HEK293T (cell line): ENCODE results near the gene NXN.

Experiments
- CTCF ChIA-PET: fragments of 350-600 bp; formaldehyde crosslinking; extraction: SDS; loops from one replicate; lab custom pipeline; 2021; ENCODE audit warnings: antibody characterized with exemption, inconsistent platforms; lab: Yijun Ruan, JAX
- POLR2A ChIA-PET: fragments of 350-600 bp; formaldehyde crosslinking; extraction: SDS; loops from one replicate; lab custom pipeline; 2020; ENCODE audit warnings: antibody characterized with exemption, inconsistent platforms; lab: Yijun Ruan, JAX
- DNase-seq: peaks from one replicate; pipeline ENCODE4 v3.0.0; 2012; ENCODE audit warnings: mixed read lengths; ENCODE audit errors: extremely low spot score
- ARNT ChIP-seq: fragments of 450-650 bp; IDR thresholded peaks from 2 replicates; pipeline ENCODE4 v1.6.1; 2017; ENCODE audit warnings: mild to moderate bottlenecking
- BHLHE40 ChIP-seq: fragments of 450-650 bp; IDR thresholded peaks from 2 replicates; pipeline ENCODE4 v1.6.1; 2016; ENCODE audit warnings: mild to moderate bottlenecking, moderate library complexity, borderline replicate concordance
- CTBP1 ChIP-seq: fragments of 450-650 bp; IDR thresholded peaks from 2 replicates; pipeline ENCODE4 v1.6.1; 2016; ENCODE audit warnings: borderline replicate concordance
- ELF4 ChIP-seq: fragments of 450-650 bp; IDR thresholded peaks from 2 replicates; pipeline ENCODE4 v1.6.1; 2017; ENCODE audit warnings: antibody characterized with exemption
- FOXA1 ChIP-seq: fragments of 450-650 bp; IDR thresholded peaks from 2 replicates; pipeline ENCODE4 v1.6.1; 2016; ENCODE audit warnings: mild to moderate bottlenecking
- FOXK2 ChIP-seq: fragments of 450-650 bp; IDR thresholded peaks from 2 replicates; pipeline ENCODE4 v1.6.1; 2016; ENCODE audit warnings: mild to moderate bottlenecking
- FOXM1 ChIP-seq: fragments of 450-650 bp; IDR thresholded peaks from 2 replicates; pipeline ENCODE4 v1.6.1; 2017; ENCODE audit warnings: mild to moderate bottlenecking, borderline replicate concordance
- HDGF ChIP-seq: fragments of 450-650 bp; IDR thresholded peaks from 2 replicates; pipeline ENCODE4 v1.6.1; 2017; ENCODE audit warnings: antibody characterized with exemption, borderline replicate concordance
- L3MBTL2 ChIP-seq: fragments of 450-650 bp; conservative IDR thresholded peaks from 2 replicates; pipeline ENCODE4 v1.6.1; 2016; ENCODE audit warnings: mild to moderate bottlenecking
- LEF1 ChIP-seq: fragments of 450-650 bp; IDR thresholded peaks from 2 replicates; pipeline ENCODE4 v1.6.1; 2017; ENCODE audit warnings: mild to moderate bottlenecking, borderline replicate concordance
- NFRKB ChIP-seq: fragments of 450-650 bp; IDR thresholded peaks from 2 replicates; pipeline ENCODE4 v1.6.1; 2016; ENCODE audit warnings: mild to moderate bottlenecking, moderate library complexity
- SP1 ChIP-seq: fragments of 450-650 bp; IDR thresholded peaks from 2 replicates; pipeline ENCODE4 v1.6.1; 2017
- SUZ12 ChIP-seq: fragments of 450-650 bp; IDR thresholded peaks from 2 replicates; pipeline ENCODE4 v1.6.1; 2016; ENCODE audit warnings: mild to moderate bottlenecking
- TARDBP ChIP-seq: fragments of 450-650 bp; IDR thresholded peaks from 2 replicates; pipeline ENCODE4 v1.6.1; 2016
- ZNF384 ChIP-seq: fragments of 450-650 bp; IDR thresholded peaks from 2 replicates; pipeline ENCODE4 v1.6.1; 2016
- TF ChIP-seq, protein P1 (sequence below): fragments of 450-650 bp; IDR thresholded peaks from 2 replicates; pipeline ENCODE4 v1.6.1; 2016

The NXN gene

GRCh38 chr17:798246-798645 lies 181.3 kb downstream of the NXN start:
- DNase-seq, result no peak
- ChIA-PET POLR2A (interaction anchor here (1.3 kb wide), 1 partner anchor 16 kb away, joined by 5 read pairs; the partner anchor contains the start of genes GLOD4 and MRM3), CTCF (interaction anchor here (0.5 to 5.0 kb wide), 3 partner anchors 27 to 201 kb away, joined by 3 to 34 read pairs (median 5); partner anchors contain the start of gene NXN)
- no peak for TF ChIP-seq SUZ12
- TF ChIP-seq FOXA1, result no peak
- no peak for TF ChIP-seq HDGF
- no peak for TF ChIP-seq SP1

DNA sequence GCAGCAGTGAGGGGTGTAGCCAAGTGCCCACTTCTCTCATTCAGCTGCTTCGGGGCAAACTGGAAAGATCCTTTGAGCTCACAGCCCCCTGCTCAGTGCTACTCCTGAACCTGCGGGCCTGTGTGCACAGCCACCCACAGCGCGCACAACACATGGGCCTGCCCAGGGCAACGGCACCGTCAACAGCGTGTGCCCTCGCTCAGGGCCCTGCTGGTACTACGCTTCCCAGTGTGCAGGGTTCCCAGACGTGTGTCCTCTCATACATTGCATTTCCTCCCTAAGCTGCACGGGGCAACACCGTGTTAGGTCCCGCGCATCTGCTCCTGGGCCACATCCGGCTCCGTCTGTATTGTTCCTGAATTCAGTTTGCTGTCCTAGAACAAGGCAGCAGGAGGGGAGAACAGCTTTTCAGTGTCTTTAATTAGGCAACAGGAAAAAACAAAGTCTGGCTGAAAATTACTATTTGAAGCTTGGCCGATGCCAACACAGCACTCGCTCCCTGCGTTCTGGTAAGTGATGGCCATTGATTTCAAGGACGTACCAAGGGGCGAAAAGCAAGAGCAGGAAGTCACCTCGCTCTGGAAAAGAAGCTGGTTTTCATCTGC lies 182.2 kb downstream of the NXN start:
- no peak for TF ChIP-seq ARNT
- TF ChIP-seq SP1, result no peak
- TF ChIP-seq FOXK2, result no peak
- no peak for TF ChIP-seq L3MBTL2
- TF ChIP-seq LEF1, result no peak
- TF ChIP-seq FOXA1, result no peak
- no peak for TF ChIP-seq FOXM1
- TF ChIP-seq ELF4, result no peak
- no peak for TF ChIP-seq HDGF
- TF ChIP-seq NFRKB, result no peak
- no peak for TF ChIP-seq BHLHE40
- no peak for TF ChIP-seq TARDBP
- TF ChIP-seq ZNF384, result no peak
- no peak for TF ChIP-seq CTBP1
- POLR2A ChIA-PET, result interaction anchor here (1.3 kb wide), 1 partner anchor 16 kb away, joined by 5 read pairs; the partner anchor contains the start of genes GLOD4 and MRM3
- CTCF ChIA-PET, result interaction anchor here (0.7 to 5.0 kb wide), 2 partner anchors 183 to 199 kb away, joined by 3 to 34 read pairs; partner anchors contain the start of gene NXN
- DNase-seq, result no peak

DNA sequence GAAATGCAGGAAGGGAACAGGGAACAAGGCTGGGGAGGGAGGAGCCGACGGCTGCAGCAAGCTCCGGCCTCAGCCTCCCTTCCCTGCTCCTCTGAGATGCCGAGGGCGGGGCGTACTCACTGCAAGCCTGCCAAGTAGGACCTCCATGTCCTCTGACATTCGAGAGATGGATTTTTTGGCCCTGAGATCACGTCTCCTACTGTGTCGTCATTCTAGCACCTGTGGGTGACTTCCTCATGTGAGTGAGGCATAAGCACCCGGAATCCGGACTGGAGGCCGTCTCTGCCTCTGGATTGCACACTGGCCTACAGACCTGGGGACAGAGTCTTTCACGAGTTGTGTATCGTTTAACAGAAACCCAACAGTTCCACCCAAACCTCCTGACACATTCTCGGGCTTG lies 183.0 kb downstream of the NXN start:
- POLR2A ChIA-PET, result interaction anchor here (1.4 to 2.2 kb wide), 2 partner anchors 182 to 184 kb away, joined by 3 to 8 read pairs; partner anchors contain the start of gene NXN
- CTCF ChIA-PET, result interaction anchor here (0.7 to 5.0 kb wide), 2 partner anchors 184 to 200 kb away, joined by 3 to 34 read pairs; partner anchors contain the start of gene NXN
- DNase-seq, result no peak
- TF ChIP-seq FOXK2, result no peak
- no peak for TF ChIP-seq SUZ12
- no peak for TF ChIP-seq CTBP1

- TF ChIP-seq CTBP1 (no peak), ELF4 (no peak), FOXK2 (no peak), FOXA1 (no peak), L3MBTL2 (no peak), BHLHE40 (no peak), HDGF (no peak), ZNF384 (no peak), ARNT (no peak), NFRKB (no peak), TARDBP (no peak)
- DNase-seq, result no peak
- ChIA-PET POLR2A (interaction anchor here (1.4 to 2.2 kb wide), 2 partner anchors 183 to 185 kb away, joined by 3 to 8 read pairs; partner anchors contain the start of gene NXN), CTCF (interaction anchor here (0.7 to 5.0 kb wide), 2 partner anchors 10 to 185 kb away, joined by 3 to 34 read pairs; partner anchors contain the start of gene NXN)
Observed at GRCh38 chr17:795721-796120, 183.9 kb downstream of the NXN start.

DNA sequence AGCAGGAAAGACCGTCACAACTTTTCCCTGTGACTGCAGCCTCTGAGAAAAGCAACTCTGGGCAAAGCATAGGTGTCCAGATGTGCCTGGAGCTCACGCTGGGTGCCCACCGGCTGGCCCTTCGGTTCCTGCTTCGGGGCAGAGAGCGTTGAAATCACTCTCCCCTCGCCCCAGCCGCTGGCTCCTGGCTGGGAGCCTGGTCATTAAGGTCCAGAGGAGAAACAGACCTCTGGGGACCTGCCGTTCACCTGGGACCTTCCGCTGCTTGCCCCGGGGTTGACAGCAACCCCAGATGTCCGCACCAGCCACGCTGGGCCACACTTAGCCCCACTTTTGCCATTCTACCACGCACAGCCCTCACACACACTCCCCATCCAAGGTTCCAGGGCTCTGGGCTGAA lies 184.3 kb downstream of the NXN start:
- POLR2A ChIA-PET, result interaction anchor here (1.4 to 2.2 kb wide), 2 partner anchors 183 to 185 kb away, joined by 3 to 8 read pairs; partner anchors contain the start of gene NXN
- TF ChIP-seq ARNT (no peak), TARDBP (no peak), LEF1 (no peak), L3MBTL2 (no peak), HDGF (no peak), NFRKB (no peak), BHLHE40 (no peak), ELF4 (no peak), SUZ12 (no peak), FOXK2 (no peak), SP1 (no peak), FOXA1 (no peak), CTBP1 (no peak), FOXM1 (no peak), ZNF384 (no peak)
- TF ChIP-seq, protein P1, sequence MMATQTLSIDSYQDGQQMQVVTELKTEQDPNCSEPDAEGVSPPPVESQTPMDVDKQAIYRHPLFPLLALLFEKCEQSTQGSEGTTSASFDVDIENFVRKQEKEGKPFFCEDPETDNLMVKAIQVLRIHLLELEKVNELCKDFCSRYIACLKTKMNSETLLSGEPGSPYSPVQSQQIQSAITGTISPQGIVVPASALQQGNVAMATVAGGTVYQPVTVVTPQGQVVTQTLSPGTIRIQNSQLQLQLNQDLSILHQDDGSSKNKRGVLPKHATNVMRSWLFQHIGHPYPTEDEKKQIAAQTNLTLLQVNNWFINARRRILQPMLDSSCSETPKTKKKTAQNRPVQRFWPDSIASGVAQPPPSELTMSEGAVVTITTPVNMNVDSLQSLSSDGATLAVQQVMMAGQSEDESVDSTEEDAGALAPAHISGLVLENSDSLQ, result no peak
- CTCF ChIA-PET, result interaction anchor here (0.7 to 5.0 kb wide), 2 partner anchors 10 to 185 kb away, joined by 3 to 34 read pairs; partner anchors contain the start of gene NXN
- no peak for DNase-seq

DNA sequence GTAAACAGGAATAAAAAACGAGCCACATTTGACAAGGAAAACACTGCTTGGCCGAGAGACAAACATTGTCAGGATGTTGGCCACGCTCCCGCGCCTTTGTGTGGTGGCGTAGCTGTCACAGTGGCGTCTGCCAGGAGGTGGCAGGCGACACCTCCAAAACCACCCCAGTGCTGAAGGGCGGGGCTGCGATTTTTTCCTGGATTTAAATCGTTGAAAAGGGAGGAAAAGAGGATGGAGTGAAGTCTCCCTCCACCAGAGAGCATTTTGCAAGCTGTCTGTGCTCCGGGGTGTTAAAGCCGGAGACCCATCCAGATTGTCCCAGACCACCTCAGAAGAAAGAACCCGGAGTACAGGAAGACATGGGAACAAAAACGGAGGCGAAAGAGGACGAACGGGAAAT lies 184.7 kb downstream of the NXN start:
- ChIA-PET CTCF (interaction anchor here (5.0 kb wide), 1 partner anchor 185 kb away, joined by 34 read pairs; the partner anchor contains the start of gene NXN), POLR2A (interaction anchor here (2.2 kb wide), 1 partner anchor 186 kb away, joined by 8 read pairs; the partner anchor contains the start of gene NXN)
- TF ChIP-seq TARDBP (no peak), FOXM1 (no peak), ZNF384 (no peak), LEF1 (no peak), ELF4 (no peak), BHLHE40 (no peak), SP1 (no peak)
- TF ChIP-seq, protein P1, result no peak
- peak; percentile 80 for DNase-seq
